Stimulated activated CD4-positive, alpha-beta T cell treated with anti-CD3 and anti-CD28 coated beads, Interleukin-4, amount 100 ng/mL, for 1 hour (primary cell): ENCODE results near the gene TIGIT.

ENCODE experiments used
- DNase-seq: peaks from one replicate; pipeline ENCODE4 v3.0.0-alpha.2; 2020

Gene TIGIT

GRCh38 chr3:114314282-114314681 is 20.5 kb downstream of the TIGIT start:
- no peak for DNase-seq

GRCh38 chr3:114318295-114318694 is 24.5 kb downstream of the TIGIT start:
- DNase-seq: no peak

GRCh38 chr3:114319453-114319852 is 25.6 kb downstream of the TIGIT start:
- DNase-seq: no peak

- no peak for DNase-seq
Measured at GRCh38 chr3:114320246-114320645, 26.4 kb downstream of the TIGIT start.

GRCh38 chr3:114323546-114324254 is 29.9 kb downstream of the TIGIT start:
- no peak for DNase-seq

GRCh38 chr3:114327665-114328064 is 33.8 kb downstream of the TIGIT start:
- no peak for DNase-seq

- no peak for DNase-seq
Measured at GRCh38 chr3:114328345-114328744, 34.5 kb downstream of the TIGIT start.

GRCh38 chr3:114329823-114330222 is 36.0 kb downstream of the TIGIT start:
- DNase-seq: no peak

GRCh38 chr3:114331007-114331406 is 37.2 kb downstream of the TIGIT start:
- no peak for DNase-seq

GRCh38 chr3:114331710-114332109 is 37.9 kb downstream of the TIGIT start:
- no peak for DNase-seq

- DNase-seq: no peak
Measured at GRCh38 chr3:114332342-114333179, 38.7 kb downstream of the TIGIT start.

- DNase-seq: no peak
Measured at GRCh38 chr3:114333180-114333922, 39.5 kb downstream of the TIGIT start.

GRCh38 chr3:114333923-114334240 is 40.1 kb downstream of the TIGIT start:
- no peak for DNase-seq

- no peak for DNase-seq
Measured at GRCh38 chr3:114336122-114336697, 42.4 kb downstream of the TIGIT start.

- DNase-seq: no peak
Measured at GRCh38 chr3:114336857-114337256, 43.0 kb downstream of the TIGIT start.

GRCh38 chr3:114338651-114339357 is 45.0 kb downstream of the TIGIT start:
- no peak for DNase-seq

- no peak for DNase-seq
Measured at GRCh38 chr3:114344492-114344891, 50.7 kb downstream of the TIGIT start.

GRCh38 chr3:114350271-114350670 is 56.4 kb downstream of the TIGIT start:
- no peak for DNase-seq

- DNase-seq: no peak
Measured at GRCh38 chr3:114350690-114351089, 56.9 kb downstream of the TIGIT start.

- DNase-seq: no peak
Measured at GRCh38 chr3:114351123-114351821, 57.4 kb downstream of the TIGIT start.

GRCh38 chr3:114351822-114352145 is 58.0 kb downstream of the TIGIT start:
- DNase-seq: no peak

GRCh38 chr3:114355653-114356052 is 61.8 kb downstream of the TIGIT start:
- no peak for DNase-seq
